Measurements from ENCODE around the gene TAF1B. TPM values are rescaled to one million over a fixed set of nuclear protein-coding genes. Genes with fewer than 3 reads are reported as not detected.

The TAF1B gene
- total RNA-seq, 1 experiment from 2014 or later: 24.8 TPM

DNA sequence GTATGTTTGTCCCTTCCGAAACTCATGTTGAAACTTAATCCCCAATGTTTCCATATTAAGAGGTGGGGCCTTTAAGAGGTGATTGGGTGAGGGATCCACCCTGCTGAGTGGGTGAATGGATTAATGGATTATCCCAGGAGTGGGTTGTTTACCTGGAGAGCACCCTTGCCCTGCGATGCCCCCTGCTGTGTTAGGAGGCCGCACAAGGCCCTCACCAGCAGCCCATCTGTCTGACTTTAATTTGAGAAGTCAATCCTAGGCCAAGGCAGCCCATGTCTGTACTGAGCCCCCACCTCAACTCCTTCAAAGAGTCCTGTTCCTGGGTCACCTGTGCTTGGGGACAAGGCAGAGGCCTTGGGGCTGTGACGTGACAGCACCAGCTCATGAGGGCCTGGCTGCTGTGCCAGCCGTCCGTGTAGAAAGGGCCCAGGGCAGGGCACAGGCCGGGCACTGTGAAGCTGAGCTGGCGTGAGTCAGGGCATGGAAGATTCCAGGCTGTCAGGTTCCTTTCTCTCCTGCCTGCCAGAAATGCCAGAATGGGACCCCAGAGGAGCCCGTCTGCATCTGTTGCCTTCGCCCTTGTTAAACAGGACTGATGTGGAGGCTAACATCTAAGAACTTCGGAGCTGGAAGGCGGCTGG, 21.3 kb upstream of the TAF1B start:
- Histone ChIP-seq H3K79me2 (ENCODE audit: low read depth) (no peaks in the 10 kb centered on the region), H3F3A (ENCODE audit: insufficient read depth, low read depth) (peaks cover 17% of the 10 kb centered on the region; the same call in 1 of the 2 replicates), H3K36me3 (ENCODE audit: low read depth) (no peaks in the 10 kb centered on the region), H4K20me1 (ENCODE audit: insufficient read depth) (no peaks in the 10 kb centered on the region), H3K27ac (no peak overlapping the region), H3K4me2 (no peak overlapping the region), H2AFZ (no peak overlapping the region), H3K4me3 (no peak overlapping the region), H3K27me3 (ENCODE audit: insufficient read depth, low read depth) (no peaks in the 10 kb centered on the region), H3K9me3 (ENCODE audit: insufficient read depth, low read depth) (no peaks in the 10 kb centered on the region), H3K4me1 (replicated peaks; ENCODE audit: insufficient read depth) (peaks cover 28% of the 10 kb centered on the region), H3K9me2 (ENCODE audit: insufficient read depth) (no peaks in the 10 kb centered on the region)
- no peak for DNase-seq
- BruUV-seq (replicated peaks): no TSS peak
- TF ChIP-seq CTCF (conservative IDR thresholded peaks at IDR 0.05): no peak
- no peak for TF ChIP-seq EZH2 (IDR thresholded peaks at IDR 0.05; ENCODE audit: low read depth)
- intact Hi-C loops (cut with micrococcal nuclease; ENCODE audit: unreplicated experiment): no loop called here
- ChIA-PET CTCF (no interaction called here), POLR2A (ENCODE audit: unreplicated experiment) (no interaction called here)

DNA sequence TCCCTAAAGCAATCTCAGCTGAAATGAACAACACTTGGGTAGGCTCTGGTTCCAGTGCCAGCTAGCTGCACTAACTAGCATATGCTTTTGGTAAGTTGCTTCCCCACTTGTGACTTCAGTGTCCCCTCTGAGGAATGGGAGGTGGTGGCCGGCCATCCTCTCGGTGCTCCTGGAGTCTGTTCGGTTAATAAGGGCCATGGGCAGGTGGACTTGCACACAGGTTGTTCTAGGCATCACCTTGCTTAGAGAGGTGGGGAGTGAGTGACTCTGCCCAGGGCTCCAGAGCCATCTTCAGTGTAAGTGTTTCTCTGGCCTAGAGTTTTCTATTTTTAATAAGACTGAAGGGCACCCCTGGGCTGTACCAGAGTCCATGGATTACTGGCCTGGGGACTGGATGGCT, 18.8 kb upstream of the TAF1B start:
- CTCF ChIA-PET: interaction anchor here (0.5 kb wide), 1 partner anchor 684 kb away, joined by 4 read pairs; no protein-coding TSS in a partner anchor

GRCh38 chr2:9824956-9825720, 18.1 kb upstream of the TAF1B start:
- H3K4me1 ChIP-seq (replicated peaks; ENCODE audit: insufficient read depth): peaks cover 20% of the 10 kb centered on the region
- no peaks in the 10 kb centered on the region for H4K20me1 ChIP-seq (ENCODE audit: insufficient read depth)
- ChIA-PET CTCF (interaction anchor here (0.5 kb wide), 1 partner anchor 684 kb away, joined by 4 read pairs; no protein-coding TSS in a partner anchor), POLR2A (ENCODE audit: unreplicated experiment) (no interaction called here)
- no peak overlapping the region for H3K4me3 ChIP-seq
- H3K9me2 ChIP-seq (ENCODE audit: insufficient read depth): no peaks in the 10 kb centered on the region
- peaks cover 19% of the 10 kb centered on the region; the same call in 1 of the 2 replicates for H3F3A ChIP-seq (ENCODE audit: insufficient read depth, low read depth)
- no TSS peak for BruUV-seq (replicated peaks)
- no peak for DNase-seq
- H3K27me3 ChIP-seq (ENCODE audit: insufficient read depth, low read depth): no peaks in the 10 kb centered on the region
- intact Hi-C loops (cut with micrococcal nuclease; ENCODE audit: unreplicated experiment): no loop called here
- TF ChIP-seq CTCF (conservative IDR thresholded peaks at IDR 0.05): no peak
- no peak for TF ChIP-seq EZH2 (IDR thresholded peaks at IDR 0.05; ENCODE audit: low read depth)
- H3K27ac ChIP-seq: no peak overlapping the region
- H3K36me3 ChIP-seq (ENCODE audit: low read depth): no peaks in the 10 kb centered on the region
- H3K9me3 ChIP-seq (ENCODE audit: insufficient read depth, low read depth): no peaks in the 10 kb centered on the region
- no peak overlapping the region for H2AFZ ChIP-seq
- no peak overlapping the region for H3K4me2 ChIP-seq
- H3K79me2 ChIP-seq (ENCODE audit: low read depth): no peaks in the 10 kb centered on the region

More for the DNA sequence above, 18.8 kb upstream of the TAF1B start:
- DNase-seq: no peak
- no peaks in the 10 kb centered on the region for H3K79me2 ChIP-seq (ENCODE audit: low read depth)
- H3K36me3 ChIP-seq (ENCODE audit: low read depth): no peaks in the 10 kb centered on the region
- BruUV-seq (replicated peaks): no TSS peak
- no peak overlapping the region for H3K4me2 ChIP-seq
- no peak overlapping the region for H2AFZ ChIP-seq
- intact Hi-C loops (cut with micrococcal nuclease; ENCODE audit: unreplicated experiment): no loop called here
- no peak overlapping the region for H3K4me3 ChIP-seq
- H3F3A ChIP-seq (ENCODE audit: insufficient read depth, low read depth): peaks cover 13% of the 10 kb centered on the region; the same call in 1 of the 2 replicates
- no peaks in the 10 kb centered on the region for H3K9me3 ChIP-seq (ENCODE audit: insufficient read depth, low read depth)
- no peaks in the 10 kb centered on the region for H3K27me3 ChIP-seq (ENCODE audit: insufficient read depth, low read depth)
- H3K27ac ChIP-seq: no peak overlapping the region
- H3K9me2 ChIP-seq (ENCODE audit: insufficient read depth): no peaks in the 10 kb centered on the region
- H3K4me1 ChIP-seq (replicated peaks; ENCODE audit: insufficient read depth): peaks cover 20% of the 10 kb centered on the region
- no peaks in the 10 kb centered on the region for H4K20me1 ChIP-seq (ENCODE audit: insufficient read depth)
- TF ChIP-seq EZH2 (IDR thresholded peaks at IDR 0.05; ENCODE audit: low read depth) (no peak), CTCF (conservative IDR thresholded peaks at IDR 0.05) (no peak)
- POLR2A ChIA-PET (ENCODE audit: unreplicated experiment): no interaction called here
